Effector memory CD4-positive, alpha-beta T cell (primary cell): ENCODE results near the gene POLH.
A peak's percentile ranks its signal among the peaks of the same experiment; 100 is the strongest.
"Not testable (repeated sequence)": the region's sequence is repeated elsewhere in the genome, so short reads cannot be mapped to it uniquely, and the experiment has no call there.

Source experiments
- DNase-seq, 3 donors: peaks; one replicate each; pipeline ENCODE4 v3.0.0-alpha.2; 2020
- H3K27ac ChIP-seq: 2 replicates; pipeline ENCODE4 v1.7.0; 2013; ENCODE audit warnings: mild to moderate bottlenecking, low read length, moderate library complexity; ENCODE audit not compliant: insufficient read depth, poor library complexity, severe bottlenecking
- H3K27me3 ChIP-seq: replicated peaks from 2 replicates; pipeline ENCODE4 v1.7.0; 2013; ENCODE audit warnings: mild to moderate bottlenecking, low read length; ENCODE audit not compliant: insufficient read depth, control insufficient read depth, poor library complexity, severe bottlenecking
- H3K36me3 ChIP-seq: 2 replicates; pipeline ENCODE4 v1.7.0; 2013; ENCODE audit warnings: mild to moderate bottlenecking, low read length, moderate library complexity; ENCODE audit not compliant: control insufficient read depth, insufficient read depth
- H3K4me1 ChIP-seq: 2 replicates; pipeline ENCODE4 v1.7.0; 2013; ENCODE audit warnings: low read length, mild to moderate bottlenecking; ENCODE audit not compliant: control insufficient read depth, insufficient read depth, poor library complexity, severe bottlenecking
- H3K4me3 ChIP-seq: 2 replicates; pipeline ENCODE4 v1.7.0; 2013; ENCODE audit warnings: low read length, low read depth, mild to moderate bottlenecking; ENCODE audit not compliant: insufficient read depth, poor library complexity, severe bottlenecking
- H3K9me3 ChIP-seq: 2 replicates; pipeline ENCODE4 v1.7.0; 2013; ENCODE audit warnings: mild to moderate bottlenecking, low read length, moderate library complexity; ENCODE audit not compliant: control insufficient read depth

Gene POLH

DNA sequence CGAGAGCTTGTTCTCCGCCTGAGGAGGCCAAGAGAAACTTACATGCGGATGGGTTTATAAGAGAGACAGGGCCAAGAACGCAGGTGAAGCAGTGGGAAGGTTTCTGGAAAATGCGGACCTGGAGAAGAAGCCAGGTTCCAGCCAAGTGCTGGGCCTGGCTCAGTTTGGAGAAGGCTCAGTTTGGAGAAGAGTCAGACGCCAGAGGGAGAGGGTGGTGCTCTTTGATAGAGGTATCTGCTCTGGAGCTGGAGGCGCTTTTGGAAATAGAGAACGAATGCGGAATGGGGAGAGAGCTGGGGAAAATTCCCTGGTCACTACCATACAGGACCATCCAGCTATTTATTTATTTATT is 69.6 kb downstream of the POLH start:
- no peak for DNase-seq
- Histone ChIP-seq H3K4me3 (peak overlapping the region; percentile 39), H3K9me3 (no peaks in the 10 kb centered on the region), H3K36me3 (peaks cover 13% of the 10 kb centered on the region), H3K27me3 (no peaks in the 10 kb centered on the region), H3K4me1 (peaks cover 3% of the 10 kb centered on the region), H3K27ac (peak overlapping the region; percentile 22)

DNA sequence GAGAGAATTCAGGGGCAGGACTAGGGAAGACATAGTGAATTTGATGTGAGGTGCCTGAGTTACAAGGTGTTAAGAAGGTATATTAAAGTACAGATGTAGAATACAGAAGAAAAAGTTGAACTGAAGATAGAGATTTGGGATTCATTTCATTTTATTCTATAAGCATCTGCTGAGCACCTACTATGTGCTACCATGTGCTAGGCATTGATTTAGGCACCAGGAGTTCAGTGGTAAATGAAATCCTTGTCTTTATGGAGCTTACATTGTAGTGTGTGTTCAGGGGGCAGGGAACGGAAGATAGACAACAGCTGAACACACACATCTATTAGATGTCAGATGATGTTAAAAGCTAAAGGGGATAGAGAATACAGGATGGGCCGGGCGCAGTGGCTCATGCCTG is 71.6 kb downstream of the POLH start:
- Histone ChIP-seq H3K36me3 (peaks cover 1% of the 10 kb centered on the region), H3K4me3 (no peak overlapping the region), H3K27me3 (no peaks in the 10 kb centered on the region), H3K27ac (no peak overlapping the region), H3K4me1 (peaks cover 3% of the 10 kb centered on the region), H3K9me3 (no peaks in the 10 kb centered on the region)
- DNase-seq = no peak

DNA sequence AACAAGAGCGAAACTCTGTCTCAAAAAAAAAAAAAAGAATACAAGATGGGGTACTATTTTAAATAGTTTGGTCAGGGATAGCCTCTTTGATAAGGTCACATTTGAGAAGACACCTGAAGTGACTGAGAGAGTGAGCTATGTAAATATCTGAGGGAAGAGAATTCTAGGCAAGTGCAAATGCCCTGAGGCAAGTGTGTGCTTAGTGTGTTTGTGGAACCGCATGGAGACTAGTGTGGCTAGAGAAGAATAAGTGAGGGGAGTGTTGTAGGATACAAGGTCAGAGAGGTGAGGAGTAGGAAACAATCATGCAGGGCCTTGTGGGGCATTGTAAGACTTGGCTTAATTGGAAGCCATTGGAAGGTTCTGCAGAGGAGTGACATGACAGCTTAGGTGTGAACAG is 72.3 kb downstream of the POLH start:
- H3K36me3 ChIP-seq = no peaks in the 10 kb centered on the region
- no peak overlapping the region for H3K4me3 ChIP-seq
- H3K4me1 ChIP-seq = peaks cover 3% of the 10 kb centered on the region
- no peak overlapping the region for H3K27ac ChIP-seq
- no peaks in the 10 kb centered on the region for H3K27me3 ChIP-seq
- H3K9me3 ChIP-seq = no peaks in the 10 kb centered on the region
- no peak for DNase-seq

DNA sequence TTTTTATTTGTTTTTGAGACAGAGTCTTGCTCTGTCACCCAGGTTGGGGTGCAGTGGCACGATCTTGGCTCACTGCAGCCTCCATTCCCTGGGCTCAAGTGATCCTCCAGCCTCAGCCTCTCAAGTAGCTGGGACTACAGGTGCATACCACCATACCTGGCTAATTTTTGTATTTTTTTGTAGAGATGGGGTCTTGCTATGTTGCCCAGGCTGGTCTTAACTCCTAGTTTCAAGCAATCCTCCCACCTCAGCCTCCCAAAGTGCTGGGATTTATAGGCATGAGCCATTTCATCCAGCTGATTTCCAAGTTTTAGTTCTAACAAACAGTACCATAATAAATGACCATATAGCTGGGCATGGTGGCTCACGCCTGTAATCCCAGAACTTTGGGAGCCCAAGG is 76.8 kb downstream of the POLH start:
- not testable (repeated sequence) for H3K36me3 ChIP-seq, H3K27ac ChIP-seq, H3K27me3 ChIP-seq, H3K4me1 ChIP-seq, H3K9me3 ChIP-seq, H3K4me3 ChIP-seq, DNase-seq

DNA sequence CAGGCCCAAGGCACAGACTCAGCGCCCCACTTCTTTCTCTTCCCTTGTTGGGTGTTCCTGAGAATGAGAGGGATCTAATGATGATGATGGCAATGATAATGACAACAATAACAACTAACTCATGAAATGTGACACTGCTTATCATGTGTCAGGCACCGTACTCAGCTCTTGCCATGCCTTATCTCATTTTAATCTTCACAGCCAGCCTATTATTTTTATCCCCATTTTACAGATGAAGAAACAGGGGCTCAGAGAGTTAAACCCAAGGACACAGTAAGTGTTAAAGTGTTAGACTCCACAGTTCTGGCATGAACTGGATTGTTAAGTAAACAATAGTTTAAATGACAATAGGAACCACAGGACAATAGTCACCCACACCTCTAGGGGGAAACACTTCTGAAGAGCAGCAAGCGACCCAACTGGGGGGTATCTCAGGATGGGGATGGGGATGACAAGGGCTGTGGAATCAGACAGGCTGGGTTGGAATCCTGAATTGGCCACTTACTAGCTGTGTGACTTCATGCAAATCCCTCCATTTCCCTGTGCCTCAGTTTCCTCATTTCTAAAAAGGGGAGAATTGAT is 81.3 kb downstream of the POLH start:
- no peak overlapping the region for H3K4me3 ChIP-seq
- H3K9me3 ChIP-seq = no peaks in the 10 kb centered on the region
- no peak overlapping the region for H3K27ac ChIP-seq
- no peaks in the 10 kb centered on the region for H3K36me3 ChIP-seq
- no peaks in the 10 kb centered on the region for H3K4me1 ChIP-seq
- no peaks in the 10 kb centered on the region for H3K27me3 ChIP-seq
- no peak for DNase-seq

DNA sequence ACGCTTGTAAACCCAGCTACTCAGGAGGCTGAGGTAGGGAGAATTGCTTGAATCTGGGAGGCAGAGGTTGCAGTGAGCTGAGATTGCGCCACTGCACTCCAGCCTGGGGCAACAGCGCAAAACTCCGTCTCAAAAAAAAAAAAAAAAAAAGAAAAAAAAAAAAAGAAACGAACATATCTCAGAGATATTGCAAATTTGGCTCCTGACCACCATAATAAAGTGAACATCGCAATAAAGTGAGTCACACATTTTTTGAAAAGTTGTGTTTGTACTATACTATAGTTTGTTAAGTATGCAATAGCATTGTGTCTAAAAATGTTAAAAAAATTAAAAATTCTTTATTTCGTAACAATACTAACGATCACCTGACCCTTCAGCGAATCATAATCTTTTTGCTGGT is 82.2 kb downstream of the POLH start:
- Histone ChIP-seq H3K4me1 (no peaks in the 10 kb centered on the region), H3K27ac (no peak overlapping the region), H3K27me3 (no peaks in the 10 kb centered on the region), H3K9me3 (no peaks in the 10 kb centered on the region), H3K36me3 (no peaks in the 10 kb centered on the region), H3K4me3 (no peak overlapping the region)
- DNase-seq = no peak

DNA sequence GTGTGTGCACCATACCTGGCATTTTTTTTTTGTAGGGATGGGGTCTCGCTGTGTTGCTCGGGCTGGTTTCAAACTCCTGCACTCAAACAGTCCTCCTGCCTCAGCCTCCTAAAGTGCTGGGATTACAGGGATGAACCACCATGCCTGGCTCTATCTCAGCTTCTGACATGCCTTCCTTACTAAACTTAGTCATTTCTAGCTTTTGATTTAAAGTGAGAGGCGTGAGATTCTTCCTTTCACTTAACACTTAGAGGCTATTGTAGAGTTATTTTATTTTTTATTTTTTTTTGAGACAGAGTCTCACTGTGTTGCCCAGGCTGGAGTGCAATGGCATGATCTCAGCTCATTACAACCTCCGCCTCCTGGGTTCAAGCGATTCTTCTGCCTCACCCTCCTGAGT is 87.0 kb downstream of the POLH start:
- not testable (repeated sequence) for H3K27me3 ChIP-seq, H3K27ac ChIP-seq, H3K9me3 ChIP-seq, DNase-seq, H3K4me3 ChIP-seq, H3K4me1 ChIP-seq, H3K36me3 ChIP-seq
